Inflammatory macrophage (primary cell): ENCODE measurements around the gene EPS8L2.

Experiments
- DNase-seq, 2 donors: peaks; one replicate each; pipeline ENCODE4 v3.0.0-alpha.2; 2020 to 2022
- total RNA-seq, 18 experiments: gene quantifications; one replicate each; lab custom pipeline; 2026; ENCODE audit warnings: mixed read lengths in 6 of 18, inconsistent platforms in 2 of 18; lab: John Stamatoyannopoulos, UW

The EPS8L2 gene
- total RNA-seq, result 0.21 to 9.6 (median 1.3) reads per million in 18 experiments

GRCh38 chr11:705646-706438 lies at the start of gene EPS8L2:
Gene EPS8L2 (plus strand): TSS chr11:706231. CDS start chr11:709408, 3,177 bp downstream.
- no peak for DNase-seq

- DNase-seq, result no peak
Observed at GRCh38 chr11:656426-656825, 49.6 kb upstream of the EPS8L2 start.

- no peak for DNase-seq
Observed at GRCh38 chr11:656866-657265, 49.2 kb upstream of the EPS8L2 start.

GRCh38 chr11:657691-658126 lies 48.3 kb upstream of the EPS8L2 start:
- DNase-seq, result no peak

- no peak for DNase-seq
Observed at GRCh38 chr11:659532-660085, 46.4 kb upstream of the EPS8L2 start.

- DNase-seq, result no peak
Observed at GRCh38 chr11:660281-660680, 45.8 kb upstream of the EPS8L2 start.

GRCh38 chr11:660681-661444 lies 45.2 kb upstream of the EPS8L2 start:
- DNase-seq, result no peak

- peak; percentile 38 to 64 for DNase-seq
Observed at GRCh38 chr11:662689-663274, 43.2 kb upstream of the EPS8L2 start.

- DNase-seq, result no peak
Observed at GRCh38 chr11:665062-665703, 40.8 kb upstream of the EPS8L2 start.

GRCh38 chr11:665704-666281 lies 40.2 kb upstream of the EPS8L2 start:
- no peak for DNase-seq

- DNase-seq, result no peak
Observed at GRCh38 chr11:673866-674265, 32.2 kb upstream of the EPS8L2 start.

- no peak for DNase-seq
Observed at GRCh38 chr11:674406-674805, 31.6 kb upstream of the EPS8L2 start.

GRCh38 chr11:678297-678696 lies 27.7 kb upstream of the EPS8L2 start:
- DNase-seq, result no peak

- DNase-seq, result no peak
Observed at GRCh38 chr11:679271-680207, 26.5 kb upstream of the EPS8L2 start.

- DNase-seq, result no peak
Observed at GRCh38 chr11:680476-680875, 25.6 kb upstream of the EPS8L2 start.

GRCh38 chr11:680970-681369 lies 25.1 kb upstream of the EPS8L2 start:
- no peak for DNase-seq

GRCh38 chr11:686451-687243 lies 19.4 kb upstream of the EPS8L2 start:
- DNase-seq, result no peak

- no peak for DNase-seq
Observed at GRCh38 chr11:687751-688150, 18.3 kb upstream of the EPS8L2 start.

- no peak for DNase-seq
Observed at GRCh38 chr11:688681-689080, 17.4 kb upstream of the EPS8L2 start.

- DNase-seq, result no peak
Observed at GRCh38 chr11:689625-690024, 16.4 kb upstream of the EPS8L2 start.
